K562 (cell line): ENCODE data around the gene MYO18A. TPM values are rescaled to one million over a fixed set of nuclear protein-coding genes. Genes with fewer than 3 reads are reported as not detected.

Experiments used
- ATAC-seq: fragments of 200-7000 bp; cut with Tn5 transposase; 3 replicates; pipeline ENCODE4 v1.9.1; 2020; ENCODE audit warnings: moderate library complexity
- BruUV-seq: library from RNA; stranded (reverse); fragments of 400-500 nt; replicated peaks from 2 replicates; lab custom pipeline; 2021; lab: Mats Ljungman, UMichigan
- CTCF ChIA-PET: fragments of 300-600 bp; formaldehyde crosslinking; extraction: SDS; loops from one replicate; lab custom pipeline; 2021; ENCODE audit warnings: low intra/inter-chr PET ratio; lab: Yijun Ruan, JAX
- POLR2A ChIA-PET: fragments of 300-600, 350-650 bp; sonication (Branson Sonifier 250); formaldehyde crosslinking; extraction: SDS; loops from one replicate; lab custom pipeline; 2021; ENCODE audit warnings: antibody characterized with exemption, inconsistent platforms; lab: Yijun Ruan, JAX
- DNase-seq, 4 experiments: peaks; one replicate each; pipeline versions ENCODE4 v3.0.0 to v3.0.0-alpha.2; 2011 to 2018; ENCODE audit warnings: low spot score in 3 of 4, mixed read lengths in 3 of 4; ENCODE audit errors: extremely low read depth in 1 of 4
- FAIRE-seq: peaks from 2 replicates; lab custom pipeline; 2011; peaks lifted over from hg19 to GRCh38; lab: Jason Lieb, UNC
- H2AFZ ChIP-seq: 2 replicates; pipeline ENCODE4 v1.6.0; 2011; ENCODE audit warnings: low read depth, low read length, control low read depth, inconsistent platforms
- H3K27ac ChIP-seq: fragments of 200-600 bp; 3 replicates; pipeline ENCODE4 v1.8.0; 2011; ENCODE audit warnings: low read depth, mild to moderate bottlenecking, control low read depth, inconsistent platforms, low read length, moderate library complexity, mixed read lengths; ENCODE audit errors: extremely low read depth
- H3K27me3 ChIP-seq, 2 experiments: fragments of 300-600 bp in 1 of 2; 2 replicates in 1 of 2; 3 replicates in 1 of 2; pipeline versions ENCODE4 v1.6.0 to v1.8.0; 2011; ENCODE audit warnings: inconsistent platforms in 2 of 2, low read length in 2 of 2, mild to moderate bottlenecking in 1 of 2, mixed read lengths in 1 of 2, moderate library complexity in 1 of 2; ENCODE audit not compliant: control insufficient read depth in 2 of 2, insufficient read depth in 2 of 2
- H3K36me3 ChIP-seq: fragments of 300-600 bp; 3 replicates; pipeline ENCODE4 v1.8.0; 2011; ENCODE audit warnings: mild to moderate bottlenecking, low read length, inconsistent platforms; ENCODE audit not compliant: control insufficient read depth, insufficient read depth
- H3K4me1 ChIP-seq, 2 experiments: fragments of 200-600 bp in 1 of 2; replicated peaks in 1 of 2; 2 replicates in 1 of 2; 3 replicates in 1 of 2; pipeline versions ENCODE4 v1.5.1 to v1.8.0; 2011; ENCODE audit warnings: inconsistent platforms in 2 of 2, low read length in 2 of 2, mild to moderate bottlenecking in 1 of 2, mixed read lengths in 1 of 2, moderate library complexity in 1 of 2; ENCODE audit not compliant: control insufficient read depth in 2 of 2, insufficient read depth in 2 of 2
- H3K4me2 ChIP-seq: 2 replicates; pipeline ENCODE4 v1.6.1; 2011; ENCODE audit warnings: low read length, control low read depth, inconsistent platforms, mixed read lengths; ENCODE audit not compliant: insufficient read depth
- H3K4me3 ChIP-seq: fragments of 200-600 bp; sonication (generic), shearing (Covaris generic); 2 replicates; pipeline ENCODE4 v1.5.1; 2016; ENCODE audit warnings: control low read depth, inconsistent platforms
- H3K79me2 ChIP-seq: fragments of 200-600 bp; 3 replicates; pipeline ENCODE4 v1.8.0; 2011; ENCODE audit warnings: low read length, inconsistent platforms; ENCODE audit not compliant: control insufficient read depth, insufficient read depth
- H3K9ac ChIP-seq, 2 experiments: 2 replicates each; pipeline versions ENCODE4 v1.6.0 to v1.6.1; 2011; ENCODE audit warnings: low read depth in 2 of 2, low read length in 2 of 2, control low read depth in 1 of 2, inconsistent platforms in 1 of 2, mild to moderate bottlenecking in 1 of 2, mixed read lengths in 1 of 2; ENCODE audit not compliant: insufficient read depth in 1 of 2
- H3K9me1 ChIP-seq: one replicate; pipeline ENCODE4 v1.6.0; 2011; ENCODE audit warnings: inconsistent platforms, mild to moderate bottlenecking, low read length, moderate library complexity; ENCODE audit not compliant: control insufficient read depth, insufficient read depth
- H3K9me3 ChIP-seq: replicated peaks from 2 replicates; pipeline ENCODE4 v1.5.1; 2011; ENCODE audit warnings: low read depth, low read length, inconsistent platforms; ENCODE audit not compliant: control insufficient read depth, insufficient read depth
- H4K20me1 ChIP-seq: replicated peaks from 2 replicates; pipeline ENCODE4 v1.6.1; 2011; ENCODE audit warnings: low read length, inconsistent platforms, mixed read lengths; ENCODE audit not compliant: control insufficient read depth, insufficient read depth
- FOXP4 ChIP-seq: sonication (generic); formaldehyde crosslinking; IDR thresholded peaks from 2 replicates; pipeline ENCODE4 v1.8.0; 2022; ENCODE audit warnings: mild to moderate bottlenecking, missing genetic modification reagents, borderline replicate concordance
- JUNB ChIP-seq: fragments of 450-650 bp; formaldehyde crosslinking; conservative IDR thresholded peaks from 2 replicates; pipeline ENCODE4 v1.4.0; 2020; ENCODE audit warnings: mild to moderate bottlenecking
- POU5F1 ChIP-seq: fragments of 150-350 bp; IDR thresholded peaks from 2 replicates; pipeline ENCODE4 v1.6.1; 2014; ENCODE audit warnings: borderline replicate concordance, low read length, low read depth, mild to moderate bottlenecking; ENCODE audit not compliant: partially characterized antibody
- SFPQ ChIP-seq: fragments of 200-400 bp; formaldehyde crosslinking; IDR thresholded peaks from 2 replicates; pipeline ENCODE4 v1.6.1; 2017; ENCODE audit warnings: mild to moderate bottlenecking, low read depth, low read length, moderate library complexity
- SOX6 ChIP-seq: fragments of 450-650 bp; IDR thresholded peaks from 2 replicates; pipeline ENCODE4 v1.6.1; 2014; ENCODE audit warnings: mild to moderate bottlenecking
- TFAP4 ChIP-seq: sonication (generic); formaldehyde crosslinking; IDR thresholded peaks from 2 replicates; pipeline ENCODE4 v1.8.0; 2022; ENCODE audit warnings: missing genetic modification reagents, mild to moderate bottlenecking, moderate library complexity, borderline replicate concordance
- ZKSCAN1 ChIP-seq: fragments of 150-350 bp; IDR thresholded peaks from 2 replicates; pipeline ENCODE4 v1.6.1; 2016; ENCODE audit warnings: low read depth, low read length
- WGBS: fragments of 100-300 bp; shearing (Covaris generic); methylation state at CpG from one replicate; pipeline ENCODE4 v1.1.6; 2016; ENCODE audit warnings: low coverage, mixed read lengths; ENCODE audit not compliant: insufficient coverage; ENCODE audit errors: missing lambda C conversion rate; 5-methylcytosine and 5-hydroxymethylcytosine counted together
- in situ Hi-C: fragments of 300-500 bp; cut with MboI; formaldehyde crosslinking; loops from 4 replicates; pipeline ENCODE4 v1.15.0; 2018; ENCODE audit warnings: inconsistent platforms, mixed read lengths
- intact Hi-C: fragments of 100-400 bp; cut with micrococcal nuclease; formaldehyde crosslinking; loops from 2 replicates; pipeline ENCODE4 v1.14.2; 2022
- polyA plus RNA-seq, 8 experiments: library from polyadenylated mRNA; depleted of rRNA in 4 of 8; stranded (reverse) in 5 of 8; unstranded in 3 of 8; fragments of >200 nt; fragmentation: Nextera tagmentation in 2 of 8; fragmentation: Illumina TruSeq in 1 of 8; extraction: Ambion mirVana in 2 of 8; extraction: Trizol in 1 of 8; gene quantifications; 2 replicates each; pipeline versions ENCODE4 v1.2.1 to v1.2.3, GENCODE V29; 2011 to 2014; ENCODE audit warnings: inconsistent platforms in 1 of 8, missing spikeins in 1 of 8
- total RNA-seq, 7 experiments: library from RNA; depleted of rRNA in 6 of 7; stranded (reverse); fragments of >200 nt in 6 of 7; fragmentation: Illumina TruSeq in 2 of 7; extraction: Trizol in 2 of 7; gene quantifications; 2 replicates each; pipeline versions ENCODE4 v1.2.1 to v1.2.3, GENCODE V29; 2011 to 2021; ENCODE audit warnings: low replicate concordance in 1 of 7
- TF ChIP-seq, protein P1 (sequence below): fragments of 450-650 bp; formaldehyde crosslinking; IDR thresholded peaks from 2 replicates; pipeline ENCODE4 v1.4.0; 2022; ENCODE audit warnings: mild to moderate bottlenecking, moderate library complexity
- TF ChIP-seq, protein P2 (sequence below): fragments of 150-350 bp; conservative IDR thresholded peaks from 2 replicates; pipeline ENCODE4 v1.6.1; 2014; ENCODE audit warnings: low read length

The MYO18A gene
- total and polyA plus RNA-seq, 9 of the 15 experiments (the other 6 are each of a cell fraction or from before 2014, with no cell fraction given) = 2.5 to 65.4 (median 17.1) TPM

DNA sequence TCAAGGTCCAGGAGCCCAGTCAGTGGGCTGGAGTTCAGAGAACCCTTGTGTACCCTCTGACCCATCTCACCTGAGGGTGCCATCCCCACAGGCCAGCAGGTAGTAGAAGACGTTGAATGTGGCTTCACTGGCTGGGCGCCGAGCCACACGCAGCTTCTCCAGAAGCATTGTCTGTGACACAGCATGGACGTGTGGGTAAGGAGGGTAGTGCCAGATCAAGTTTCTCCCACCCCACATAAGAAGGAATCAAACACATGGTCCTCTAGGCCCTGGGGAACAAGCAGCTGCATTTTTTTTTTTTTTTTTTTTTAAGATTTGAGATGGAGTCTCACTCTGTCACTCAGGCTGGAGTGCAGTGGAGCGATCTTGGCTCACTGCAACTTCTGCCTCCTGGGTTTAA is 60.9 kb downstream of the MYO18A start:
- WGBS = 89% methylated on average over 3 of the region's 6 CpGs

More for the DNA sequence above, 60.9 kb downstream of the MYO18A start:
- H3K36me3 ChIP-seq = peaks cover 68% of the 10 kb centered on the region; the same call in 2 of the 3 replicates
- no peak overlapping the region for H3K4me2 ChIP-seq
- no peaks in the 10 kb centered on the region for H3K9me3 ChIP-seq
- H3K27me3 ChIP-seq = no peaks in the 10 kb centered on the region
- peaks cover 13% of the 10 kb centered on the region; the same call in 2 of the 3 replicates for H3K79me2 ChIP-seq
- DNase-seq (no peak), FAIRE-seq (no peak), ATAC-seq (no peak)
- H3K4me1 ChIP-seq = peaks cover 12 to 17% of the 10 kb centered on the region in 2 experiments
- BruUV-seq = no TSS peak
- TF ChIP-seq, protein P1, sequence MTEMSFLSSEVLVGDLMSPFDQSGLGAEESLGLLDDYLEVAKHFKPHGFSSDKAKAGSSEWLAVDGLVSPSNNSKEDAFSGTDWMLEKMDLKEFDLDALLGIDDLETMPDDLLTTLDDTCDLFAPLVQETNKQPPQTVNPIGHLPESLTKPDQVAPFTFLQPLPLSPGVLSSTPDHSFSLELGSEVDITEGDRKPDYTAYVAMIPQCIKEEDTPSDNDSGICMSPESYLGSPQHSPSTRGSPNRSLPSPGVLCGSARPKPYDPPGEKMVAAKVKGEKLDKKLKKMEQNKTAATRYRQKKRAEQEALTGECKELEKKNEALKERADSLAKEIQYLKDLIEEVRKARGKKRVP (CRISPR knock-in tag) = no peak
- TF ChIP-seq POU5F1 = no peak
- no peak for TF ChIP-seq SOX6
- no peak for TF ChIP-seq JUNB (CRISPR knock-in tag)
- TF ChIP-seq FOXP4 (CRISPR knock-in tag) = no peak
- no peak for TF ChIP-seq ZKSCAN1
- no peak for TF ChIP-seq SFPQ
- TF ChIP-seq TFAP4 (CRISPR knock-in tag) = no peak
- TF ChIP-seq, protein P2, sequence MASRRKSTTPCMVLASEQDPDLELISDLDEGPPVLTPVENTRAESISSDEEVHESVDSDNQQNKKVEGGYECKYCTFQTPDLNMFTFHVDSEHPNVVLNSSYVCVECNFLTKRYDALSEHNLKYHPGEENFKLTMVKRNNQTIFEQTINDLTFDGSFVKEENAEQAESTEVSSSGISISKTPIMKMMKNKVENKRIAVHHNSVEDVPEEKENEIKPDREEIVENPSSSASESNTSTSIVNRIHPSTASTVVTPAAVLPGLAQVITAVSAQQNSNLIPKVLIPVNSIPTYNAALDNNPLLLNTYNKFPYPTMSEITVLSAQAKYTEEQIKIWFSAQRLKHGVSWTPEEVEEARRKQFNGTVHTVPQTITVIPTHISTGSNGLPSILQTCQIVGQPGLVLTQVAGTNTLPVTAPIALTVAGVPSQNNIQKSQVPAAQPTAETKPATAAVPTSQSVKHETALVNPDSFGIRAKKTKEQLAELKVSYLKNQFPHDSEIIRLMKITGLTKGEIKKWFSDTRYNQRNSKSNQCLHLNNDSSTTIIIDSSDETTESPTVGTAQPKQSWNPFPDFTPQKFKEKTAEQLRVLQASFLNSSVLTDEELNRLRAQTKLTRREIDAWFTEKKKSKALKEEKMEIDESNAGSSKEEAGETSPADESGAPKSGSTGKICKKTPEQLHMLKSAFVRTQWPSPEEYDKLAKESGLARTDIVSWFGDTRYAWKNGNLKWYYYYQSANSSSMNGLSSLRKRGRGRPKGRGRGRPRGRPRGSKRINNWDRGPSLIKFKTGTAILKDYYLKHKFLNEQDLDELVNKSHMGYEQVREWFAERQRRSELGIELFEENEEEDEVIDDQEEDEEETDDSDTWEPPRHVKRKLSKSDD = no peak
- in situ Hi-C loops = no loop called here
- H3K9ac ChIP-seq = no peak overlapping the region
- intact Hi-C loops = loop anchor here (10.0 kb wide), 1 partner anchor 394 kb away; the partner anchor contains the start of genes NEK8 and TLCD1
- POLR2A ChIA-PET = interaction anchor here (0.6 to 1.4 kb wide), 3 partner anchors 9 to 724 kb away, joined by 3 to 4 read pairs (median 4); no protein-coding TSS in a partner anchor
- CTCF ChIA-PET = no interaction called here
- peaks cover 11% of the 10 kb centered on the region for H3K9me1 ChIP-seq
- no peak overlapping the region for H2AFZ ChIP-seq
- H4K20me1 ChIP-seq = peaks cover 30% of the 10 kb centered on the region
- no peak overlapping the region for H3K27ac ChIP-seq
- no peak overlapping the region for H3K4me3 ChIP-seq
